Motor neuron (in vitro differentiated cells): ENCODE measurements around the gene TMCC3. TPM values are rescaled to one million over a fixed set of nuclear protein-coding genes. Genes with fewer than 3 reads are reported as not detected.

ENCODE experiments used
- ATAC-seq, 8 experiments: fragments of 200-7000 bp; cut with Tn5 transposase; replicated peaks in 6 of 8; 2 replicates each; pipeline ENCODE4 v1.8.0; 2021; ENCODE audit warnings: mild to moderate bottlenecking in 8 of 8, moderate library complexity in 8 of 8
- H3K27ac ChIP-seq, 2 donors: fragments of 250-450 bp; sonication (Bioruptor Pico); 2 replicates each; pipeline ENCODE4 v1.9.0; 2021; ENCODE audit warnings: antibody characterized with exemption in 2 of 2, mild to moderate bottlenecking in 2 of 2, moderate library complexity in 1 of 2
- H3K4me1 ChIP-seq, 2 donors: fragments of 250-450 bp; sonication (Bioruptor Pico); replicated peaks in 1 of 2; 2 replicates each; pipeline ENCODE4 v1.6.1; 2021; ENCODE audit warnings: antibody characterized with exemption in 2 of 2, mild to moderate bottlenecking in 2 of 2, moderate library complexity in 1 of 2
- H3K4me3 ChIP-seq, 5 donors: fragments of 250-450 bp; sonication (Bioruptor Pico); 2 replicates each; pipeline ENCODE4 v1.9.0; 2021; ENCODE audit warnings: antibody characterized with exemption in 5 of 5, mild to moderate bottlenecking in 5 of 5, moderate library complexity in 4 of 5
- WGBS, 10 experiments: fragments of 450-650 bp; shearing (Covaris generic); methylation state at CpG; one replicate each; pipeline ENCODE4 v1.0.0; 2022; 5-methylcytosine and 5-hydroxymethylcytosine counted together
- in situ Hi-C, 9 experiments: fragments of 400-800 bp; cut with MboI; loops; one replicate each; pipeline ENCODE4 v1.15.0; 2021; ENCODE audit warnings: low sequenced_read_pairs in 9 of 9, low pct_unique_long_range_greater_than_20kb in 2 of 9; ENCODE audit not compliant: unreplicated experiment in 9 of 9
- total RNA-seq, 8 experiments: library from RNA; unstranded; fragments of 300-600 nt; gene quantifications; 2 replicates each; pipeline versions ENCODE4 v1.2.3 to v1.2.4, GENCODE V29; 2022

TMCC3 gene
- total RNA-seq, 8 experiments from 2014 or later = 1.6 to 29.3 (median 2.0) TPM

- no peak overlapping the region for H3K4me3 ChIP-seq
- peak; percentile 74 to 97 (median 90) for ATAC-seq
- in situ Hi-C loops = loop anchor here in 3 of 9 experiments (25.0 kb wide), 1 partner anchor 409 kb away; the partner anchor contains the start of gene PLXNC1 (in 3 of the 3)
- WGBS, 10 experiments = 10 to 100% (median 82%) methylated on average over 1 to 9 of the region's 17 CpGs
- H3K4me1 ChIP-seq = no peaks in the 10 kb centered on the region
- no peak overlapping the region for H3K27ac ChIP-seq
These were observed 104.2 kb downstream of the TMCC3 start for GRCh38 chr12:94545935-94546771.

- WGBS, 10 experiments = 38 to 94% (median 83%) methylated on average over 2 to 4 of the region's 4 CpGs
- peak in 4 of 8 experiments; percentile 38 to 73 (median 61) for ATAC-seq
- no peak overlapping the region for H3K27ac ChIP-seq
- no peak overlapping the region for H3K4me3 ChIP-seq
- in situ Hi-C loops = loop anchor here in 3 of 9 experiments (25.0 kb wide), 1 partner anchor 407 kb away; the partner anchor contains the start of gene PLXNC1 (in 3 of the 3)
- H3K4me1 ChIP-seq = no peaks in the 10 kb centered on the region
These were observed 106.0 kb downstream of the TMCC3 start for GRCh38 chr12:94544355-94544754.

GRCh38 chr12:94538318-94538717 is 112.0 kb downstream of the TMCC3 start:
- peak in 3 of 8 experiments; percentile 31 to 61 (median 51) for ATAC-seq
- Histone ChIP-seq H3K27ac (no peak overlapping the region), H3K4me1 (peaks cover 24 to 25% of the 10 kb centered on the region in 2 donors), H3K4me3 (no peak overlapping the region)
- in situ Hi-C loops = loop anchor here in 8 of 9 experiments (10.0 to 25.0 kb wide), 3 partner anchors 394 to 404 kb away; partner anchors contain the start of gene PLXNC1 (in 7 of the 8)

- no peak overlapping the region for H3K4me3 ChIP-seq
- H3K27ac ChIP-seq = peak overlapping the region in 1 of 2 donors; percentile 85
- H3K4me1 ChIP-seq = peaks cover 28 to 32% of the 10 kb centered on the region in 2 donors
- in situ Hi-C loops = loop anchor here in 8 of 9 experiments (10.0 to 25.0 kb wide), 3 partner anchors 392 to 402 kb away; partner anchors contain the start of gene PLXNC1 (in 7 of the 8)
- 67 to 100% (median 89%) methylated on average over 2 to 7 of the region's 11 CpGs; no CpG with 5 or more reads in 1 of the 10 experiments for WGBS, 10 experiments
- ATAC-seq = no peak
These were observed 114.1 kb downstream of the TMCC3 start for GRCh38 chr12:94536040-94536965.

- peak in 5 of 8 experiments; percentile 66 to 84 (median 72) for ATAC-seq
- Histone ChIP-seq H3K4me1 (peaks cover 28 to 32% of the 10 kb centered on the region in 2 donors), H3K27ac (peak overlapping the region; percentile 43 to 85), H3K4me3 (no peak overlapping the region)
- 13 to 60% (median 33%) methylated on average over 2 to 6 of the region's 7 CpGs; no CpG with 5 or more reads in 6 of the 10 experiments for WGBS, 10 experiments
- in situ Hi-C loops = loop anchor here in 8 of 9 experiments (10.0 to 25.0 kb wide), 3 partner anchors 391 to 401 kb away; partner anchors contain the start of gene PLXNC1 (in 7 of the 8)
These were observed 114.8 kb downstream of the TMCC3 start for GRCh38 chr12:94535510-94535921.

GRCh38 chr12:94534774-94535509 is 115.4 kb downstream of the TMCC3 start:
- peak overlapping the region; percentile 59 to 85 for H3K27ac ChIP-seq
- in situ Hi-C loops = loop anchor here in 8 of 9 experiments (10.0 to 25.0 kb wide), 3 partner anchors 390 to 400 kb away; partner anchors contain the start of gene PLXNC1 (in 7 of the 8)

GRCh38 chr12:94534278-94534677 is 116.1 kb downstream of the TMCC3 start:
- no peak overlapping the region for H3K4me3 ChIP-seq

More at GRCh38 chr12:94534774-94535509, 115.4 kb downstream of the TMCC3 start:
- ATAC-seq = peak in 5 of 8 experiments; percentile 76 to 93 (median 86)
- no peak overlapping the region for H3K4me3 ChIP-seq
- H3K4me1 ChIP-seq = peaks cover 28 to 32% of the 10 kb centered on the region in 2 donors
- WGBS, 10 experiments = 0 to 80% (median 29%) methylated on average over 1 to 11 of the region's 14 CpGs; no CpG with 5 or more reads in 2 of the 10 experiments

GRCh38 chr12:94532490-94533422 is 117.6 kb downstream of the TMCC3 start:
- peak overlapping the region; percentile 6 to 13 for H3K27ac ChIP-seq
- peak; percentile 71 to 98 (median 76) for ATAC-seq
- in situ Hi-C loops = loop anchor here in 8 of 9 experiments (10.0 to 25.0 kb wide), 3 partner anchors 388 to 398 kb away; partner anchors contain the start of gene PLXNC1 (in 7 of the 8)
- H3K4me1 ChIP-seq = peaks cover 28 to 32% of the 10 kb centered on the region in 2 donors
- 0 to 53% (median 21%) methylated on average over 2 to 13 of the region's 16 CpGs for WGBS, 10 experiments
- H3K4me3 ChIP-seq = no peak overlapping the region

More at GRCh38 chr12:94534278-94534677, 116.1 kb downstream of the TMCC3 start:
- in situ Hi-C loops = loop anchor here in 8 of 9 experiments (10.0 to 25.0 kb wide), 3 partner anchors 389 to 399 kb away; partner anchors contain the start of gene PLXNC1 (in 7 of the 8)
- Histone ChIP-seq H3K4me1 (peaks cover 28 to 32% of the 10 kb centered on the region in 2 donors), H3K27ac (peak overlapping the region; percentile 59 to 85)
- WGBS, 10 experiments = 67 to 100% (median 91%) methylated on average over 1 to 5 of the region's 6 CpGs; no CpG with 5 or more reads in 4 of the 10 experiments
- no peak for ATAC-seq

GRCh38 chr12:94531196-94531720 is 119.1 kb downstream of the TMCC3 start:
- H3K4me3 ChIP-seq = no peak overlapping the region
- peaks cover 26 to 30% of the 10 kb centered on the region in 2 donors for H3K4me1 ChIP-seq
- WGBS, 10 experiments = 0 to 100% (median 88%) methylated on average over 1 to 3 of the region's 6 CpGs; no CpG with 5 or more reads in 2 of the 10 experiments
- no peak overlapping the region for H3K27ac ChIP-seq
- in situ Hi-C loops = loop anchor here in 8 of 9 experiments (10.0 to 25.0 kb wide), 3 partner anchors 386 to 396 kb away; partner anchors contain the start of gene PLXNC1 (in 7 of the 8)
- no peak for ATAC-seq

GRCh38 chr12:94525951-94526350 is 124.4 kb downstream of the TMCC3 start:
- no peak overlapping the region for H3K4me3 ChIP-seq
- H3K4me1 ChIP-seq = no peaks in the 10 kb centered on the region
- peak in 1 of 8 experiments; percentile 36 for ATAC-seq
- in situ Hi-C loops = loop anchor here in 3 of 9 experiments (25.0 kb wide), 1 partner anchor 389 kb away; the partner anchor contains the start of gene PLXNC1 (in 3 of the 3)
- 0 to 79% (median 21%) methylated on average over 1 to 2 of the region's 2 CpGs; no CpG with 5 or more reads in 3 of the 10 experiments for WGBS, 10 experiments
- no peak overlapping the region for H3K27ac ChIP-seq
